ENCODE measurements around the gene ARRDC3. TPM values are rescaled to one million over a fixed set of nuclear protein-coding genes. Genes with fewer than 3 reads are reported as not detected.
"Not testable (repeated sequence)": the region's sequence is repeated elsewhere in the genome, so short reads cannot be mapped to it uniquely, and the experiment has no call there.

ARRDC3 gene
- total RNA-seq, 3 donors from 2014 or later, result 75.5 to 261 (median 100) TPM

GRCh38 chr5:91352831-91353695 is 30.1 kb downstream of the ARRDC3 start:
- no peak overlapping the region for H3K4me3 ChIP-seq
- intact Hi-C loops (cut with DNase I; ENCODE audit: low total_unique reads), result no loop called here
- DNase-seq (ENCODE audit: low spot score in 2 of 2), result no peak

GRCh38 chr5:91345461-91345860 is 37.7 kb downstream of the ARRDC3 start:
- Histone ChIP-seq H3K36me3 (no peaks in the 10 kb centered on the region), H3K9me3 (no peaks in the 10 kb centered on the region), H3K27ac (no peak overlapping the region), H3K4me3 (no peak overlapping the region), H3K27me3 (no peaks in the 10 kb centered on the region), H3K4me1 (no peaks in the 10 kb centered on the region)
- DNase-seq (ENCODE audit: low spot score in 2 of 2), result no peak
- intact Hi-C loops (cut with DNase I; ENCODE audit: low total_unique reads), result no loop called here
- TF ChIP-seq POLR2A (IDR thresholded peaks at IDR 0.05) (no peak), POLR2AphosphoS5 (IDR thresholded peaks at IDR 0.05) (no peak)
- TF ChIP-seq, protein P1, sequence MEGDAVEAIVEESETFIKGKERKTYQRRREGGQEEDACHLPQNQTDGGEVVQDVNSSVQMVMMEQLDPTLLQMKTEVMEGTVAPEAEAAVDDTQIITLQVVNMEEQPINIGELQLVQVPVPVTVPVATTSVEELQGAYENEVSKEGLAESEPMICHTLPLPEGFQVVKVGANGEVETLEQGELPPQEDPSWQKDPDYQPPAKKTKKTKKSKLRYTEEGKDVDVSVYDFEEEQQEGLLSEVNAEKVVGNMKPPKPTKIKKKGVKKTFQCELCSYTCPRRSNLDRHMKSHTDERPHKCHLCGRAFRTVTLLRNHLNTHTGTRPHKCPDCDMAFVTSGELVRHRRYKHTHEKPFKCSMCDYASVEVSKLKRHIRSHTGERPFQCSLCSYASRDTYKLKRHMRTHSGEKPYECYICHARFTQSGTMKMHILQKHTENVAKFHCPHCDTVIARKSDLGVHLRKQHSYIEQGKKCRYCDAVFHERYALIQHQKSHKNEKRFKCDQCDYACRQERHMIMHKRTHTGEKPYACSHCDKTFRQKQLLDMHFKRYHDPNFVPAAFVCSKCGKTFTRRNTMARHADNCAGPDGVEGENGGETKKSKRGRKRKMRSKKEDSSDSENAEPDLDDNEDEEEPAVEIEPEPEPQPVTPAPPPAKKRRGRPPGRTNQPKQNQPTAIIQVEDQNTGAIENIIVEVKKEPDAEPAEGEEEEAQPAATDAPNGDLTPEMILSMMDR (IDR thresholded peaks at IDR 0.05), result no peak

More at GRCh38 chr5:91352831-91353695, 30.1 kb downstream of the ARRDC3 start:
- H3K27me3 ChIP-seq, result no peaks in the 10 kb centered on the region
- H3K36me3 ChIP-seq, result no peaks in the 10 kb centered on the region
- H3K27ac ChIP-seq, result no peak overlapping the region
- H3K4me1 ChIP-seq, result no peaks in the 10 kb centered on the region
- no peaks in the 10 kb centered on the region for H3K9me3 ChIP-seq
- TF ChIP-seq, protein P1 (IDR thresholded peaks at IDR 0.05), result no peak
- TF ChIP-seq POLR2A (IDR thresholded peaks at IDR 0.05) (no peak), POLR2AphosphoS5 (IDR thresholded peaks at IDR 0.05) (no peak)

DNA sequence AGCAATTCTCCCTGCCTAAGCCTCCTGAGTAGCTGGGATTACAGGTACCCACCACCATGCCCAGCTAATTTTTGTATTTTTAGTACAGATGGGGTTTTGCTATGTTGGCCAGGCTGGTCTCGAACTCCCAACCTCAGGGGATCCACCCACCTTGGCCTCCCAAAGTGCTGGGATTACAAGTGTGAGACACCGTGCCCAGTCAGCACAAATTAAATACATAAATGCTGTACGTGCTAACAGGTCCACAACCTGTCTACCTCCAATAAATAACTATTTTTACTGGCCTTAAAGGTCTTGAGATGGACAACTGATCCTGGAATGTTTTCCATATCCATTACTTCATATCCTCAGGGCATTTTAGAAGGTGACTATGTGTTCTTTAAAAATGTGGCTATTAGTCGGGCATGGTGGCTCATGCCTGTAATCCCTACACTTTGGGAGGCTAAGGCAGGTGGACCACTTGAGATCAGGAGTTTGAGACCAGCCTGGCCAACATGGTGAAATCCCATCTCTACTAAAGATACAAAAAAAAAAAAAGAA is 38.4 kb downstream of the ARRDC3 start:
- H3K27me3 ChIP-seq; H3K36me3 ChIP-seq; intact Hi-C loops (cut with DNase I; ENCODE audit: low total_unique reads); DNase-seq (ENCODE audit: low spot score in 2 of 2); H3K4me3 ChIP-seq; H3K27ac ChIP-seq; H3K4me1 ChIP-seq; H3K9me3 ChIP-seq: not testable (repeated sequence)

DNA sequence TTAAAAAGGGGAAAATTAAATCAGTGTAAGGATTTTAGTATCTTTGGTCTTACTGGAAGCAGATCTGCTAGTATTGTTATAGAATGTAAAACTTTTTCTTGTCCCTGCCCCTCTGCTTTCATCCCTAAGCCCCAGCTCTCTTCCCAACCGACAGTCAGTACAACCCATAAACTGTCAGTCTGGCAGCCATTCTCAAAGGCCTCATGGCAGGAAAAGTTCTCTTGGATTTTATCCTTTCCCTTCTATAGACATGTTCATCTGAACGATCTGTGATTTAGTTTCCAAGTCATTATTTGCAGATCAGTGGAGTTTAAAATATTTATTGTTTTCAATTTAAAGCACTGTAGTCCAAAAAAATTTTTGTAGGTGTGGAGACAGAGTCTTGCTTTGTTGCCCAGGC is 39.2 kb downstream of the ARRDC3 start:
- intact Hi-C loops (cut with DNase I; ENCODE audit: low total_unique reads), result no loop called here
- no peaks in the 10 kb centered on the region for H3K36me3 ChIP-seq
- TF ChIP-seq POLR2A (IDR thresholded peaks at IDR 0.05), result no peak
- no peak for TF ChIP-seq POLR2AphosphoS5 (IDR thresholded peaks at IDR 0.05)
- TF ChIP-seq, protein P1 (IDR thresholded peaks at IDR 0.05), result no peak
- no peak for DNase-seq (ENCODE audit: low spot score in 2 of 2)
- H3K4me3 ChIP-seq, result no peak overlapping the region
- no peaks in the 10 kb centered on the region for H3K27me3 ChIP-seq
- no peaks in the 10 kb centered on the region for H3K9me3 ChIP-seq
- H3K4me1 ChIP-seq, result no peaks in the 10 kb centered on the region
- H3K27ac ChIP-seq, result no peak overlapping the region

DNA sequence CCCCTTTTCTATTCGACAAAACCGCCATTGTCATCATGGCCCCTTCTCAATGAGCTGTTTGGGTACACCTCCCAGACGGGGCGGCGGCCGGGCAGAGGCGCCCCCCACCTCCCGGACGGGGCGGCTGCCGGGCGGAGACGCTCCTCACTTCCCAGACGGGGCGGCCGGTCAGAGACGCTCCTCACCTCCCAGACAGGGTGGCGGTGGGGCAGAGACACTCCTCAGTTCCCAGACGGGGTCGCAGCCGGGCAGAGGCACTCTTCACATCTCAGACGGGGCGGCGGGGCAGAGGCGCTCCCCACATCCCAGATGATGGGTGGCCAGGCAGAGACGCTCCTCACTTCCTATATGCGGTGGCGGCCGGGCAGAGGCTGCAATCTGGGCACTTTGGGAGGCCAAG is 40.2 kb downstream of the ARRDC3 start:
- H3K4me1 ChIP-seq; intact Hi-C loops (cut with DNase I; ENCODE audit: low total_unique reads); H3K27ac ChIP-seq; DNase-seq (ENCODE audit: low spot score in 2 of 2); H3K9me3 ChIP-seq; H3K36me3 ChIP-seq; H3K27me3 ChIP-seq; H3K4me3 ChIP-seq: not testable (repeated sequence)

DNA sequence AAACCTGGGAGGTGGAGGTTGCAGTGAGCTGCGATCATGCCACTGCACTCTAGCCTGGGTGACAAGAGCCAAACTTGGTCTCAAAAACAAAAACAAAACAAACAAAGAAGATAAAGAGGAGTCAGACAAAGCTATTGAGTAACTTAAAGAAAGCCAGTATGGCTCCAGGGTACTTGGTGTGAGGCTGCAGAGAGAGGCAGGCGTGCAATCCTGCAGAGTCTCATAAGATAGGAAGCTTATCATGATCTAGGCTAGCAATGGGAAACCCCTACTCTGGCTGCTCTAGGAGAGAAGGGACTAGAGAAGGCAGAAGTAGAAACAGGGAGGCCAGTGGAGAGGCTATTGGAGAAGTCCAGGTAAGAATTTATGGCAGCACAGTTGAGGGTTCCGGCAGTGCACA is 42.0 kb downstream of the ARRDC3 start:
- H3K36me3 ChIP-seq, result no peaks in the 10 kb centered on the region
- no peak for TF ChIP-seq POLR2AphosphoS5 (IDR thresholded peaks at IDR 0.05)
- TF ChIP-seq POLR2A (IDR thresholded peaks at IDR 0.05), result no peak
- TF ChIP-seq, protein P1 (IDR thresholded peaks at IDR 0.05), result no peak
- H3K27ac ChIP-seq, result no peak overlapping the region
- H3K27me3 ChIP-seq, result no peaks in the 10 kb centered on the region
- intact Hi-C loops (cut with DNase I; ENCODE audit: low total_unique reads), result no loop called here
- H3K4me1 ChIP-seq, result no peaks in the 10 kb centered on the region
- H3K9me3 ChIP-seq, result no peaks in the 10 kb centered on the region
- no peak for DNase-seq (ENCODE audit: low spot score in 2 of 2)
- H3K4me3 ChIP-seq, result no peak overlapping the region

Data from breast epithelium (tissue), 4 donors.